K562 (cell line): ENCODE results near the gene SYMPK. TPM values are rescaled to one million over a fixed set of nuclear protein-coding genes. Genes with fewer than 3 reads are reported as not detected.
A peak's percentile ranks its signal among the peaks of the same experiment; 100 is the strongest.

Experiments
- BMI1 ChIP-seq: fragments of 150-350 bp; IDR thresholded peaks from 2 replicates; pipeline ENCODE4 v1.6.1; 2014; ENCODE audit warnings: low read length
- C11orf30 ChIP-seq: fragments of 450-650 bp; IDR thresholded peaks from 2 replicates; pipeline ENCODE4 v1.6.1; 2016; ENCODE audit warnings: low read depth, mild to moderate bottlenecking
- DACH1 ChIP-seq: fragments of 450-650 bp; IDR thresholded peaks from 2 replicates; pipeline ENCODE4 v1.6.1; 2018; ENCODE audit not compliant: partially characterized antibody
- FOXK2 ChIP-seq, 2 experiments: fragments of 450-650 bp; IDR thresholded peaks in 1 of 2; conservative IDR thresholded peaks in 1 of 2; 2 replicates each; pipeline ENCODE4 v1.6.1; 2016; ENCODE audit warnings: low read depth in 2 of 2, mild to moderate bottlenecking in 1 of 2
- GATAD2A ChIP-seq: fragments of 450-650 bp; IDR thresholded peaks from 2 replicates; pipeline ENCODE4 v1.6.1; 2017
- KLF13 ChIP-seq: fragments of 450-650 bp; IDR thresholded peaks from 2 replicates; pipeline ENCODE4 v1.6.1; 2016; ENCODE audit warnings: missing genetic modification characterization, low read depth, mild to moderate bottlenecking, missing compliant biosample characterization, moderate library complexity, borderline replicate concordance
- MBD1 ChIP-seq: fragments of 250-450 bp; sonication (Bioruptor Pico); IDR thresholded peaks from 2 replicates; pipeline ENCODE4 v1.8.0; 2022; ENCODE audit warnings: inconsistent platforms
- MECOM ChIP-seq: fragments of 250-450 bp; sonication (Bioruptor Pico); IDR thresholded peaks from 2 replicates; pipeline ENCODE4 v1.8.0; 2022; ENCODE audit warnings: inconsistent platforms
- MTA1 ChIP-seq: fragments of 450-650 bp; IDR thresholded peaks from 2 replicates; pipeline ENCODE4 v1.6.1; 2017; ENCODE audit warnings: borderline replicate concordance
- MYC ChIP-seq, 2 experiments: fragments of 250-450 bp in 1 of 2; sonication (Bioruptor Pico) in 1 of 2; IDR thresholded peaks; 2 replicates each; pipeline versions ENCODE4 v1.5.1 to v1.6.1; 2012 to 2021; ENCODE audit warnings: low read depth in 2 of 2, borderline replicate concordance in 1 of 2, improper control_type of control experiment in 1 of 2, low read length in 1 of 2, mild to moderate bottlenecking in 1 of 2, moderate library complexity in 1 of 2
- NR3C1 ChIP-seq: sonication (generic); formaldehyde crosslinking; IDR thresholded peaks from 2 replicates; pipeline ENCODE4 v1.8.1; 2022; ENCODE audit warnings: missing genetic modification reagents
- RAD21 ChIP-seq, 2 experiments: fragments of 250-450 bp in 1 of 2; fragments of 450-650 bp in 1 of 2; sonication (Bioruptor Pico) in 1 of 2; formaldehyde crosslinking in 1 of 2; IDR thresholded peaks in 1 of 2; conservative IDR thresholded peaks in 1 of 2; 2 replicates each; pipeline versions ENCODE4 v1.4.0 to v1.8.0; 2020 to 2022; ENCODE audit warnings: mild to moderate bottlenecking in 2 of 2, moderate library complexity in 1 of 2
- RB1 ChIP-seq: fragments of 450-650 bp; IDR thresholded peaks from 2 replicates; pipeline ENCODE4 v1.6.1; 2017; ENCODE audit warnings: low read depth, mild to moderate bottlenecking
- SMARCA4 ChIP-seq: fragments of 450-650 bp; IDR thresholded peaks from 2 replicates; pipeline ENCODE4 v1.6.1; 2016
- SMC3 ChIP-seq: conservative IDR thresholded peaks from 2 replicates; pipeline ENCODE4 v1.6.1; 2011; ENCODE audit warnings: low read depth, low read length, improper control_type of control experiment; ENCODE audit not compliant: insufficient read depth
- SUPT5H ChIP-seq: fragments of 450-650 bp; IDR thresholded peaks from 2 replicates; pipeline ENCODE4 v1.6.1; 2016
- YY1 ChIP-seq, 3 experiments: IDR thresholded peaks; 2 replicates each; pipeline ENCODE4 v1.6.1; 2011; ENCODE audit warnings: low read length in 2 of 3, mild to moderate bottlenecking in 2 of 3, moderate library complexity in 2 of 3, borderline replicate concordance in 1 of 3, control low read depth in 1 of 3, low read depth in 1 of 3; ENCODE audit not compliant: insufficient read depth in 3 of 3, insufficient replicate concordance in 2 of 3, control insufficient read depth in 1 of 3, insufficient read length in 1 of 3; ENCODE audit errors: extremely low read depth in 1 of 3
- ZC3H8 ChIP-seq: fragments of 450-650 bp; IDR thresholded peaks from 2 replicates; pipeline ENCODE4 v1.6.1; 2017
- ZKSCAN8 ChIP-seq: fragments of 200-800 bp; sonication (Bioruptor generic); IDR thresholded peaks from 2 replicates; pipeline ENCODE4 v1.6.1; 2016; ENCODE audit warnings: missing genetic modification characterization, missing compliant biosample characterization
- ZNF121 ChIP-seq: sonication (generic); formaldehyde crosslinking; conservative IDR thresholded peaks from 2 replicates; pipeline ENCODE4 v1.8.0; 2022; ENCODE audit warnings: missing genetic modification reagents
- ZNF592 ChIP-seq: fragments of 450-650 bp; IDR thresholded peaks from 2 replicates; pipeline ENCODE4 v1.6.1; 2017; ENCODE audit warnings: antibody characterized with exemption, mild to moderate bottlenecking
- ZNF780A ChIP-seq: fragments of 250-450 bp; sonication (Bioruptor Pico); IDR thresholded peaks from 2 replicates; pipeline ENCODE4 v1.5.0; 2021; ENCODE audit warnings: mild to moderate bottlenecking
- polyA plus RNA-seq, 8 experiments: library from polyadenylated mRNA; depleted of rRNA in 4 of 8; stranded (reverse) in 5 of 8; unstranded in 3 of 8; fragments of >200 nt; fragmentation: Nextera tagmentation in 2 of 8; fragmentation: Illumina TruSeq in 1 of 8; extraction: Ambion mirVana in 2 of 8; extraction: Trizol in 1 of 8; gene quantifications; 2 replicates each; pipeline versions ENCODE4 v1.2.1 to v1.2.3, GENCODE V29; 2011 to 2014; ENCODE audit warnings: inconsistent platforms in 1 of 8, missing spikeins in 1 of 8
- total RNA-seq, 7 experiments: library from RNA; depleted of rRNA in 6 of 7; stranded (reverse); fragments of >200 nt in 6 of 7; fragmentation: Illumina TruSeq in 2 of 7; extraction: Trizol in 2 of 7; gene quantifications; 2 replicates each; pipeline versions ENCODE4 v1.2.1 to v1.2.3, GENCODE V29; 2011 to 2021; ENCODE audit warnings: low replicate concordance in 1 of 7

Gene SYMPK
- total and polyA plus RNA-seq, 9 of the 15 experiments (the other 6 are each of a cell fraction or from before 2014, with no cell fraction given), result 0.73 to 95.5 (median 58.4) TPM

- TF ChIP-seq ZNF592 (peak; percentile 77; the same call in 1 of the 2 replicates), KLF13 (peak; percentile 47; the same call in 1 of the 2 replicates), FOXK2 (conservative IDR thresholded peaks at IDR 0.05 in 1 of 2, IDR thresholded peaks at IDR 0.05 in 1 of 2; ENCODE audit: low read depth in 2 of 2) (no peak), MTA1 (peak; percentile 59; the same call in 1 of the 2 replicates), ZC3H8 (no peak), MYC (IDR thresholded peaks at IDR 0.05; ENCODE audit: low read depth, low read length) (peak; percentile 74), MYC (CRISPR knock-in tag; IDR thresholded peaks at IDR 0.05; ENCODE audit: borderline replicate concordance, low read depth) (peak; percentile 79; the same call in 1 of the 2 replicates), MBD1 (no peak), BMI1 (no peak), YY1 (IDR thresholded peaks at IDR 0.05; ENCODE audit: borderline replicate concordance in 1 of 3, control insufficient read depth in 1 of 3, extremely low read depth in 1 of 3, insufficient read depth in 3 of 3, insufficient read length in 1 of 3, insufficient replicate concordance in 2 of 3, low read depth in 1 of 3, low read length in 2 of 3) (peak in 2 of 3 experiments; percentile 62 to 66), GATAD2A (peak; percentile 88), SMARCA4 (no peak), NR3C1 (no peak), SUPT5H (peak; percentile 55; the same call in 1 of the 2 replicates), RAD21 (CRISPR knock-in tag; conservative IDR thresholded peaks at IDR 0.05 in 1 of 2, IDR thresholded peaks at IDR 0.05 in 1 of 2) (peak; percentile 93 to 99), ZNF121 (CRISPR knock-in tag) (peak; percentile 61; the same call in 1 of the 2 replicates), ZKSCAN8 (CRISPR knock-in tag) (no peak), C11orf30 (no peak), MECOM (CRISPR knock-in tag) (no peak), RB1 (peak; percentile 93), SMC3 (peak; percentile 99), ZNF780A (no peak), DACH1 (peak; percentile 70)
Observed at GRCh38 chr19:45882652-45883585, 20.0 kb upstream of the SYMPK start (continued).
